Endothelial cell of umbilical vein (primary cell): Measurements from ENCODE around the gene TOP3A. TPM values are rescaled to one million over a fixed set of nuclear protein-coding genes. Genes with fewer than 3 reads are reported as not detected.

Source experiments
- BruUV-seq: library from RNA; stranded (reverse); fragments of 400-500 nt; replicated peaks from 2 replicates; lab custom pipeline; 2021; lab: Mats Ljungman, UMichigan
- CTCF ChIA-PET: fragments of 300-600, 350-600 bp; sonication (Branson Sonifier 250); formaldehyde crosslinking; loops from one replicate; lab custom pipeline; 2021; ENCODE audit warnings: antibody characterized with exemption, inconsistent platforms; lab: Charles Lee
- POLR2A ChIA-PET: fragments of 300-600, 350-600 bp; sonication (Branson Sonifier 250); formaldehyde crosslinking; loops from one replicate; lab custom pipeline; 2021; ENCODE audit warnings: antibody characterized with exemption, inconsistent platforms; lab: Charles Lee
- DNase-seq: peaks from one replicate; pipeline ENCODE4 v3.0.0-alpha.2; 2011; ENCODE audit warnings: low read depth, low spot score
- FAIRE-seq: peaks from 2 replicates; lab custom pipeline; 2011; peaks lifted over from hg19 to GRCh38; lab: Jason Lieb, UNC
- H2AFZ ChIP-seq: 2 replicates; pipeline ENCODE4 v1.6.0; 2012; ENCODE audit warnings: low read depth, low read length, control low read depth, inconsistent platforms
- H3K27ac ChIP-seq: 2 replicates; pipeline ENCODE4 v1.5.1; 2011; ENCODE audit warnings: low read depth, mild to moderate bottlenecking, control low read depth, low read length, moderate library complexity; ENCODE audit not compliant: insufficient read depth
- H3K27me3 ChIP-seq, 2 experiments: 2 replicates each; pipeline versions ENCODE4 v1.6.0 to v1.6.1; 2011; ENCODE audit warnings: low read length in 2 of 2, mixed read lengths in 1 of 2; ENCODE audit not compliant: control insufficient read depth in 2 of 2, insufficient read depth in 2 of 2
- H3K36me3 ChIP-seq, 2 experiments: 2 replicates in 1 of 2; 3 replicates in 1 of 2; pipeline ENCODE4 v1.5.1; 2011; ENCODE audit warnings: low read length in 2 of 2, mild to moderate bottlenecking in 1 of 2, moderate library complexity in 1 of 2; ENCODE audit not compliant: control insufficient read depth in 2 of 2, insufficient read depth in 2 of 2; ENCODE audit errors: extremely low read depth in 1 of 2
- H3K4me1 ChIP-seq: 3 replicates; pipeline ENCODE4 v1.5.1; 2011; ENCODE audit warnings: mild to moderate bottlenecking, low read length; ENCODE audit not compliant: control insufficient read depth, insufficient read depth; ENCODE audit errors: extremely low read depth
- H3K4me2 ChIP-seq: 2 replicates; pipeline ENCODE4 v1.6.1; 2011; ENCODE audit warnings: low read length, control low read depth, mixed read lengths; ENCODE audit not compliant: insufficient read depth
- H3K4me3 ChIP-seq, 3 experiments: fragments of 200-600 bp in 1 of 3; sonication (generic), shearing (Covaris generic) in 1 of 3; replicated peaks in 1 of 3; 2 replicates each; pipeline ENCODE4 v1.5.1; 2011 to 2016; ENCODE audit warnings: control low read depth in 3 of 3, low read length in 3 of 3, mild to moderate bottlenecking in 2 of 3, inconsistent platforms in 1 of 3, low read depth in 1 of 3, moderate library complexity in 1 of 3; ENCODE audit not compliant: insufficient read depth in 1 of 3
- H3K79me2 ChIP-seq: 2 replicates; pipeline ENCODE4 v1.6.0; 2012; ENCODE audit warnings: low read length, inconsistent platforms; ENCODE audit not compliant: control insufficient read depth, insufficient read depth
- H3K9ac ChIP-seq: replicated peaks from 2 replicates; pipeline ENCODE3; 2011; ENCODE audit warnings: low read length, control low read depth; ENCODE audit not compliant: insufficient read depth; ENCODE audit errors: extremely low read depth
- H3K9me1 ChIP-seq: replicated peaks from 3 replicates; pipeline ENCODE4 v1.6.0; 2011; ENCODE audit warnings: mild to moderate bottlenecking, low read length; ENCODE audit not compliant: control insufficient read depth, insufficient read depth; ENCODE audit errors: extremely low read depth
- H3K9me3 ChIP-seq: replicated peaks from 2 replicates; pipeline ENCODE4 v1.5.1; 2012; ENCODE audit warnings: low read length, inconsistent platforms; ENCODE audit not compliant: control insufficient read depth, insufficient read depth
- H4K20me1 ChIP-seq: replicated peaks from 2 replicates; pipeline ENCODE3; 2011; ENCODE audit warnings: mild to moderate bottlenecking, low read length; ENCODE audit not compliant: control insufficient read depth, insufficient read depth; ENCODE audit errors: extremely low read depth
- CTCF ChIP-seq, 2 donors: IDR thresholded peaks; 1 replicate in 1 of 2; 2 replicates in 1 of 2; pipeline ENCODE4 v1.5.1; 2011; ENCODE audit warnings: low read length in 2 of 2, mild to moderate bottlenecking in 2 of 2, moderate library complexity in 2 of 2, control low read depth in 1 of 2, inconsistent platforms in 1 of 2, low read depth in 1 of 2; ENCODE audit not compliant: insufficient read depth in 1 of 2; ENCODE audit errors: extremely low read depth in 1 of 2
- EZH2 ChIP-seq: IDR thresholded peaks from 2 replicates; pipeline ENCODE4 v1.6.1; 2012; ENCODE audit warnings: borderline replicate concordance, low read depth, mild to moderate bottlenecking, moderate library complexity, low read length, inconsistent platforms; ENCODE audit not compliant: severe bottlenecking
- GATA2 ChIP-seq: IDR thresholded peaks from 2 replicates; pipeline ENCODE4 v1.7.0; 2011; ENCODE audit warnings: low read depth, mild to moderate bottlenecking, moderate library complexity, mixed read lengths, low read length; ENCODE audit not compliant: insufficient read length, insufficient read depth
- MAX ChIP-seq: IDR thresholded peaks from 2 replicates; pipeline ENCODE4 v1.6.1; 2011; ENCODE audit not compliant: insufficient read depth, insufficient read length
- MYC ChIP-seq: IDR thresholded peaks from one replicate; pipeline ENCODE4 v1.6.1; 2011; ENCODE audit warnings: mild to moderate bottlenecking, low read depth, low read length
- POLR2A ChIP-seq: IDR thresholded peaks from 2 replicates; pipeline ENCODE4 v1.6.1; 2012; ENCODE audit warnings: low read depth, mild to moderate bottlenecking, control low read depth, low read length
- dilution Hi-C: fragments of 300-500 bp; cut with MboI; formaldehyde crosslinking; loops from one replicate; pipeline ENCODE4 v1.15.0; 2019; ENCODE audit warnings: low sequenced_read_pairs; ENCODE audit not compliant: extremely low pct_ligation_motif_present
- intact Hi-C: fragments of 100-400 bp; cut with micrococcal nuclease; formaldehyde crosslinking; loops from one replicate; pipeline ENCODE4 v1.10.0; 2022
- polyA plus RNA-seq, 4 experiments: library from polyadenylated mRNA; depleted of rRNA in 3 of 4; stranded (reverse) in 3 of 4; unstranded in 1 of 4; fragments of >200 nt; gene quantifications; 2 replicates each; pipeline versions ENCODE4 v1.2.1 to v1.2.3, GENCODE V29; 2011 to 2012; ENCODE audit warnings: missing spikeins in 1 of 4
- total RNA-seq: library from RNA; stranded (reverse); gene quantifications from 2 replicates; pipeline ENCODE4 v1.2.3, GENCODE V29; 2021

TOP3A gene
- total and polyA plus RNA-seq, 2 donors (not counting 3 experiments of a cell fraction or from before 2014, with no cell fraction given), result 20.4 to 53.1 TPM

- H3K9me1 ChIP-seq, result no peaks in the 10 kb centered on the region
- DNase-seq (no peak), FAIRE-seq (peak; percentile 59)
- no peaks in the 10 kb centered on the region for H4K20me1 ChIP-seq
- no peak overlapping the region for H3K4me3 ChIP-seq
- no peak overlapping the region for H3K9ac ChIP-seq
- no peaks in the 10 kb centered on the region for H3K27me3 ChIP-seq
- intact Hi-C loops (no loop called here), dilution Hi-C loops (no loop called here)
- CTCF ChIA-PET, result interaction anchor here (1.3 to 1.6 kb wide), 3 partner anchors 12 to 175 kb away, joined by 3 to 4 read pairs (median 3); no protein-coding TSS in a partner anchor
- POLR2A ChIA-PET, result no interaction called here
- H3K36me3 ChIP-seq, result peaks cover 3 to 43% of the 10 kb centered on the region in 2 experiments
- peak; percentile 7 to 23 for TF ChIP-seq CTCF (IDR thresholded peaks at IDR 0.05; ENCODE audit: extremely low read depth in 1 of 2, insufficient read depth in 1 of 2, low read depth in 1 of 2, low read length in 2 of 2)
- no peak for TF ChIP-seq MAX
- no peak for TF ChIP-seq POLR2A
- TF ChIP-seq MYC, result no peak
- no peak for TF ChIP-seq EZH2
- BruUV-seq, result no TSS peak
- no peak overlapping the region for H3K4me2 ChIP-seq
- no peak overlapping the region for H2AFZ ChIP-seq
- no peaks in the 10 kb centered on the region for H3K9me3 ChIP-seq
- H3K79me2 ChIP-seq, result peaks cover 40% of the 10 kb centered on the region
- H3K4me1 ChIP-seq, result peaks cover 11% of the 10 kb centered on the region
- no peak overlapping the region for H3K27ac ChIP-seq
Measured at GRCh38 chr17:18321309-18321708, 6.5 kb upstream of the TOP3A start.

GRCh38 chr17:18320301-18320700, 5.5 kb upstream of the TOP3A start:
- Histone ChIP-seq H3K27me3 (no peaks in the 10 kb centered on the region), H3K9ac (no peak overlapping the region), H3K9me3 (no peaks in the 10 kb centered on the region), H3K79me2 (peaks cover 48% of the 10 kb centered on the region), H3K4me3 (no peak overlapping the region), H3K4me2 (no peak overlapping the region), H2AFZ (no peak overlapping the region), H3K27ac (no peak overlapping the region), H3K9me1 (no peaks in the 10 kb centered on the region), H3K4me1 (peaks cover 18% of the 10 kb centered on the region), H3K36me3 (peaks cover 3 to 41% of the 10 kb centered on the region in 2 experiments), H4K20me1 (no peaks in the 10 kb centered on the region)
- POLR2A ChIA-PET, result no interaction called here
- CTCF ChIA-PET, result interaction anchor here (0.8 to 1.5 kb wide), 5 partner anchors 8 to 176 kb away, joined by 3 to 4 read pairs (median 4); no protein-coding TSS in a partner anchor
- FAIRE-seq (no peak), DNase-seq (no peak)
- no TSS peak for BruUV-seq
- intact Hi-C loops, result no loop called here
- dilution Hi-C loops, result no loop called here
- no peak for TF ChIP-seq CTCF (IDR thresholded peaks at IDR 0.05; ENCODE audit: extremely low read depth in 1 of 2, insufficient read depth in 1 of 2, low read depth in 1 of 2, low read length in 2 of 2)
- no peak for TF ChIP-seq POLR2A
- TF ChIP-seq GATA2, result no peak
